Stimulated activated CD8-positive, alpha-beta memory T cell treated with anti-CD3 and anti-CD28 coated beads, Interleukin-7, amount 100 ng/mL, for 48 hours (primary cell): ENCODE data around the gene CYP27B1.
"Not testable (repeated sequence)": the region's sequence is repeated elsewhere in the genome, so short reads cannot be mapped to it uniquely, and the experiment has no call there.

Source experiments
- DNase-seq, 2 donors: peaks; one replicate each; pipeline ENCODE4 v3.0.0-alpha.2; 2020; ENCODE audit warnings: low read depth in 1 of 2; ENCODE audit errors: extremely low read depth in 1 of 2

The CYP27B1 gene

DNA sequence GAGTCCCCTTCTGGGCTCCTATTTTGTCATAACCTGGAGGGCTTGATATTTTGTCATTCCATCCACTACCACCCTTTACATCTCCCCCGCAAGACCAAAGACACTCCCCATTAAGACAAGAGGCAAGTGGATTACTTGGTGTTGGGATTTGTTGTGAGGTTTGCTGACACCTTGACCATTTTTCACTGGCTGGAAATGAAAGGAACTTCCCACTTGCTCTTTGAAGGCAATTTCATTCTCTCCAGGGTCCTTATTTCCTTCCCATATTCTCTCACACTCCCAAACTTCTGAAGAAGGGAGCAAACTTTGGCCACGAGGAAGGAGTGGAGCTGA, 43.3 kb downstream of the CYP27B1 start:
- DNase-seq: no peak

- DNase-seq: no peak
Observed at GRCh38 chr12:57722716-57723629, 43.9 kb downstream of the CYP27B1 start.

DNA sequence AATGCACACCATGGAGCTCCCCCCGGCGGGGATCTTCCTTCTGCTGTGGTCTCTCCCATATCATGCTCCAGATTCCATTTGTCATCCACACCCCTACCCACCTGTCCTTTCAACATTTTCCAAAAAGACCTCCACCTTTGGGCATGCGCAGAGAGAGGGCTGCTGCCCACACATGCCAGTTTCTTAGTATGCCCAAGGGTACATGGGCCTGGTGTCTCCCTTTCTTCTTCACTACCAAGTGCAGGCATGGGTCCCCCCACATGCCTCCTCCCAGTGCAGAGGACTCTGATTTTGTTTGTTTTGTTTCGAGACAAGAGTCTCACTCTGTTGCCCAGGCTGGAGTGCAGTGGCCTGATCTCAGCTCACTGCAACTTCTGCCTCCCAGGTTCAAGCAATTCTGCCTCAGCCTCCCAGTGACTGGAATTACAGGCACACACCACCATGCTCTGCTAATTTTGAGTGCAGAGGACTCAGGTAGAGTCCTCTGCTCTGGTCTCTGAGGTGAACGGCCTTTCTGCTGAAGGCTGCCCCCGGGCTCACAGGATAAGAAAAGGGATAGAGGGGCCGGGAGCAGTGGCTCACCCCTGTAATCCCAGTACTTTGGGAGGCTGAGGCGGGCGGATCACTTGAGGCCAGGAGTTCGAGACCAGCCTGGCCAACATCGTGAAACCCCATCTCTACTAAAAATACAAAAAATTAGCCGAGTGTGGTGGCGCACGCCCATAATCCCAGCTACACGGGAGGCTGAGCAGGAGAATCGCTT, 44.9 kb downstream of the CYP27B1 start:
- not testable (repeated sequence) for DNase-seq

- no peak for DNase-seq
Observed at GRCh38 chr12:57720606-57721595, 46.0 kb downstream of the CYP27B1 start.

- DNase-seq: no peak
Observed at GRCh38 chr12:57719777-57720605, 46.9 kb downstream of the CYP27B1 start.

- DNase-seq: no peak
Observed at GRCh38 chr12:57718641-57719528, 48.0 kb downstream of the CYP27B1 start.

DNA sequence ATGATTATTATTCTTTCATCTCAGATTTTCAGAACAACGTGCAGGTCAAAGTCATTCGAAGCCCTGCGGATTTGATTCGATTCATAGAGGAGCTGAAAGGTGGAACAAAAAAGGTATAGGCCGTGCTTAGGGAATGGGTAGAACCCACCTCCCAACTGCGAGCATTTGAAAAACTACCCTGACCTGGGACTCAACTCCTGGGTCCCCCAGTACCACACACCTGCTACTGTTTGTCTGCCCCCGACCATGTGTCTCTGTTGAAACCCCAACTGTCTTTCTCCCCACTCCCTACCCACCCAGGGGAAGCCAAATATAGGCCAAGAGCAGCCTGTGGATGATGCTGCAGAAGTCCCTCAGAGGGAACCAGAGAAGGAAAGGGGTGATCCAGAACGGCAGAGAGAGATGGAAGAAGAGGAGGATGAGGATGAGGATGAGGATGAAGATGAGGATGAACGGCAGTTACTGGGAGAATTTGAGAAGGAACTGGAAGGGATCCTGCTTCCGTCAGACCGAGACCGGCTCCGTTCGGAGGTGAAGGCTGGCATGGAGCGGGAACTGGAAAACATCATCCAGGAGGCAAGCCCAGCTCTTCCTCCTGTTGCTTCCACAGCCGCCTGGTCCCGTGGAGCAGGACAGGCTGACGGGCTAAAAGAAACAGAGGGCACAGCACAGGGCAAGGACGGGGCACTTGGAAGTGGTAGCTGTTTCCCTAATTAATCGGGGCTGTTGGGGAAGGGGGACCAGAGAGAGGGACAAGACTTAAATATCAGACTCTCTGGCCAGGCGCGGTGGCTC, 48.8 kb downstream of the CYP27B1 start:
- DNase-seq: no peak

DNA sequence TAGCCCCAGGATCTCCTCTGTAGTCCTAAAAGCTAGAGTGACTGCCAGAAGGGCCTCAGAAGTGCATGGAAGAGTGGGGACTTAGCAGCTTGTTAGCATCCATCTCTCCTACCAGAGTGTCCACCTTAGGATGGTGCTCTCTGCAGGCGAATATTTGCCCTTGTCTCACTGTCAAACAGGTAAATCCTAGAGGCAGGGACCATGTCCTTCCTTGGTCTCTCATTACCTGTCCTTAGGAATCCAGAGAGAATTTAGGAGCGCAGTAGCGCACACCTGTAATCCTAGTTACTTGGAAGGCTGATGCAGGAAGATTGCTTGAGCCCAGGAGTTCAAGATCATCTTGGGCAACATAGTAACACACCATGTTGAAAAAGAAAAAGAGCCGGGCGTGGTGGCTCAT, 49.7 kb downstream of the CYP27B1 start:
- no peak for DNase-seq

DNA sequence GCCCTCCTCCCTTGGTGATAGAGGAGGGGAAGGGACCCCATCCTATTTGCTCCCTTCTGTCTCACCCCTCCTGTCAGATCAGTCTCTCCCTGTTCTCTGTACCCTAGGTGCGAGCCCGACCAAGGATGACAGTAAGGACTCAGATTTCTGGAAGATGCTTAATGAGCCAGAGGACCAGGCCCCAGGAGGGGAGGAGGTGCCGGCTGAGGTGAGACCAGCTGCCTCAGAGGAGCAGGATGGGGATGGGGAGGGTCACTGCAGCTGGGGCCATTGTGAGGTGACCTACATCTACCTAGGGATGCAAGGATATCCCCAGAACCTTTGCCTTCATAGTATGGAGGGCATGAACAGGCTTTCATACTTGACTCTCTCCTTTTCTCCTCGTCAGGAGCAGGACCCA, 50.6 kb downstream of the CYP27B1 start:
- no peak for DNase-seq

DNA sequence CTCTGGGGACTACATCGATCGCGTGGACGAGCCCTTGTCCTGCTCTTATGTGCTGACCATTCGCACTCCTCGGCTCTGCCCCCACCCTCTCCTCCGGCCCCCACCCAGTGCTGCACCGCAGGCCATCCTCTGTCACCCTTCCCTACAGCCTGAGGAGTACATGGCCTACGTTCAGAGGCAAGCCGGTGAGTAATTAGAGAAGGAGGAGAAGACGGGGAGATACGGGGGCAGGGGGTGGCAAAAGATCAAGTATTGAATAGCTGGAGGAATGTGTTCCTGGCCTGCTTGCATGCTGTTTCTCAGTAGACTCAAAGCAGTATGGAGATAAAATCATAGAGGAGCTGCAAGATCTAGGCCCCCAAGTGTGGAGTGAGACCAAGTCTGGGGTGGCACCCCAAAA, 51.1 kb downstream of the CYP27B1 start:
- DNase-seq: no peak

GRCh38 chr12:57715036-57715748, 51.7 kb downstream of the CYP27B1 start:
- DNase-seq: not testable (repeated sequence)

- no peak for DNase-seq
Observed at GRCh38 chr12:57713209-57713608, 53.7 kb downstream of the CYP27B1 start.

GRCh38 chr12:57712701-57713100, 54.2 kb downstream of the CYP27B1 start:
- no peak for DNase-seq
